A549 (cell line): ENCODE results near the gene OSTC.

ENCODE experiments used
- BHLHE40 ChIP-seq: IDR thresholded peaks from 2 replicates; pipeline ENCODE4 v1.6.1; 2012; ENCODE audit warnings: low read depth, low read length, inconsistent platforms
- CTCF ChIP-seq: fragments of >200 bp; sonication (Bioruptor Twin); formaldehyde crosslinking; IDR thresholded peaks from 3 replicates; pipeline ENCODE4 v1.5.1; 2016
- EHMT2 ChIP-seq: fragments of 200-600 bp; sonication (generic); IDR thresholded peaks from 2 replicates; pipeline ENCODE4 v1.6.1; 2016; ENCODE audit warnings: antibody characterized with exemption, low read depth, mild to moderate bottlenecking, moderate library complexity
- NFE2L2 ChIP-seq: fragments of 150-350 bp; conservative IDR thresholded peaks from 2 replicates; pipeline ENCODE4 v1.6.1; 2014; ENCODE audit warnings: low read length
- POLR2A ChIP-seq: IDR thresholded peaks from 2 replicates; pipeline ENCODE4 v1.6.1; 2012; ENCODE audit warnings: mild to moderate bottlenecking, low read length
- POLR2AphosphoS2 ChIP-seq: conservative IDR thresholded peaks from 2 replicates; pipeline ENCODE4 v1.6.1; 2012; ENCODE audit warnings: low read length, improper control_type of control experiment, inconsistent platforms
- RAD21 ChIP-seq, 2 experiments: fragments of >200 bp in 1 of 2; sonication (Bioruptor Twin) in 1 of 2; formaldehyde crosslinking in 1 of 2; IDR thresholded peaks in 1 of 2; conservative IDR thresholded peaks in 1 of 2; 2 replicates in 1 of 2; 3 replicates in 1 of 2; pipeline ENCODE4 v1.6.1; 2012 to 2018; ENCODE audit warnings: inconsistent platforms in 1 of 2
- SREBF2 ChIP-seq: fragments of 450-650 bp; IDR thresholded peaks from 2 replicates; pipeline ENCODE4 v1.6.1; 2014; ENCODE audit warnings: mild to moderate bottlenecking, moderate library complexity
- TF ChIP-seq, protein P1 (sequence below): fragments of >200 bp; sonication (Bioruptor Twin); formaldehyde crosslinking; IDR thresholded peaks from 3 replicates; pipeline ENCODE4 v1.6.1; 2016

- TF ChIP-seq POLR2A (no peak), EHMT2 (no peak), POLR2AphosphoS2 (no peak), RAD21 (conservative IDR thresholded peaks at IDR 0.05 in 1 of 2, IDR thresholded peaks at IDR 0.05 in 1 of 2) (no peak), BHLHE40 (no peak), SREBF2 (no peak), NFE2L2 (no peak), CTCF (no peak)
- TF ChIP-seq, protein P1, sequence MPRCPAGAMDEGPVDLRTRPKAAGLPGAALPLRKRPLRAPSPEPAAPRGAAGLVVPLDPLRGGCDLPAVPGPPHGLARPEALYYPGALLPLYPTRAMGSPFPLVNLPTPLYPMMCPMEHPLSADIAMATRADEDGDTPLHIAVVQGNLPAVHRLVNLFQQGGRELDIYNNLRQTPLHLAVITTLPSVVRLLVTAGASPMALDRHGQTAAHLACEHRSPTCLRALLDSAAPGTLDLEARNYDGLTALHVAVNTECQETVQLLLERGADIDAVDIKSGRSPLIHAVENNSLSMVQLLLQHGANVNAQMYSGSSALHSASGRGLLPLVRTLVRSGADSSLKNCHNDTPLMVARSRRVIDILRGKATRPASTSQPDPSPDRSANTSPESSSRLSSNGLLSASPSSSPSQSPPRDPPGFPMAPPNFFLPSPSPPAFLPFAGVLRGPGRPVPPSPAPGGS: no peak
Measured at GRCh38 chr4:108619372-108620100, 30.9 kb upstream of the OSTC start.
